GM12878 (cell line): ENCODE results near the gene RAE1. TPM values are rescaled to one million over a fixed set of nuclear protein-coding genes. Genes with fewer than 3 reads are reported as not detected.

Experiments
- ATAC-seq: fragments of 200-7000 bp; cut with Tn5 transposase; 3 replicates; pipeline ENCODE4 v1.9.1; 2020; ENCODE audit warnings: mild to moderate bottlenecking, moderate library complexity
- BruUV-seq: library from RNA; stranded (reverse); fragments of 400-500 nt; replicated peaks from 2 replicates; lab custom pipeline; 2021; lab: Mats Ljungman, UMichigan
- CTCF ChIA-PET: fragments of 300-600 bp; sonication (Branson Sonifier 250); formaldehyde crosslinking; extraction: SDS; loops from one replicate; lab custom pipeline; 2021; ENCODE audit warnings: inconsistent platforms; lab: Yijun Ruan, JAX
- POLR2A ChIA-PET: fragments of 350-600 bp; formaldehyde crosslinking; extraction: SDS; loops from one replicate; lab custom pipeline; 2021; ENCODE audit warnings: inconsistent platforms; lab: Charles Lee
- RAD21 ChIA-PET: fragments of 300-600 bp; sonication (Branson Sonifier 250); formaldehyde crosslinking; loops from one replicate; lab custom pipeline; 2023; ENCODE audit warnings: antibody characterized with exemption; ENCODE audit not compliant: unreplicated experiment; lab: Charles Lee
- SMC1A ChIA-PET: fragments of 300-600 bp; sonication (Branson Sonifier 250); formaldehyde crosslinking; loops from one replicate; lab custom pipeline; 2023; ENCODE audit not compliant: unreplicated experiment, uncharacterized antibody; lab: Charles Lee
- DNase-seq: peaks from one replicate; pipeline ENCODE4 v3.0.0-alpha.2; 2011; ENCODE audit warnings: low read depth, low spot score
- FAIRE-seq: peaks from 3 replicates; lab custom pipeline; 2011; peaks lifted over from hg19 to GRCh38; lab: Jason Lieb, UNC
- H2AFZ ChIP-seq: 2 replicates; pipeline ENCODE4 v1.6.0; 2011; ENCODE audit warnings: low read depth, low read length, control low read depth; ENCODE audit not compliant: control insufficient read depth
- H3K27ac ChIP-seq: 2 replicates; pipeline ENCODE4 v1.5.1; 2011; ENCODE audit warnings: control low read depth; ENCODE audit not compliant: control insufficient read depth, insufficient read depth
- H3K27me3 ChIP-seq, 2 experiments: replicated peaks in 1 of 2; 2 replicates each; pipeline versions ENCODE4 v1.6.0 to v1.6.1; 2011; ENCODE audit warnings: low read length in 1 of 2; ENCODE audit not compliant: control insufficient read depth in 2 of 2, insufficient read depth in 2 of 2
- H3K36me3 ChIP-seq, 2 experiments: 2 replicates each; pipeline ENCODE4 v1.5.1; 2011; ENCODE audit warnings: low read length in 1 of 2; ENCODE audit not compliant: control insufficient read depth in 2 of 2, insufficient read depth in 2 of 2
- H3K4me1 ChIP-seq: 2 replicates; pipeline ENCODE4 v1.6.1; 2011; ENCODE audit warnings: mild to moderate bottlenecking, low read length, moderate library complexity, mixed read lengths; ENCODE audit not compliant: control insufficient read depth, insufficient read depth
- H3K4me2 ChIP-seq: 2 replicates; pipeline ENCODE4 v1.6.0; 2011; ENCODE audit warnings: control low read depth; ENCODE audit not compliant: control insufficient read depth, insufficient read depth
- H3K4me3 ChIP-seq: fragments of 200-600 bp; sonication (generic); 2 replicates; pipeline ENCODE4 v1.5.1; 2016
- H3K79me2 ChIP-seq: 2 replicates; pipeline ENCODE4 v1.6.0; 2011; ENCODE audit warnings: low read length; ENCODE audit not compliant: control insufficient read depth, insufficient read depth
- H3K9ac ChIP-seq: 2 replicates; pipeline ENCODE4 v1.8.0; 2011; ENCODE audit warnings: low read length, control low read depth, mixed read lengths; ENCODE audit not compliant: control insufficient read depth, insufficient read depth
- H3K9me3 ChIP-seq: replicated peaks from 3 replicates; pipeline ENCODE4 v1.5.1; 2011; ENCODE audit warnings: mild to moderate bottlenecking, low read length; ENCODE audit not compliant: control insufficient read depth, insufficient read depth
- H4K20me1 ChIP-seq: 2 replicates; pipeline ENCODE4 v1.6.0; 2011; ENCODE audit not compliant: control insufficient read depth, insufficient read depth
- EGR1 ChIP-seq, 2 experiments: IDR thresholded peaks; 1 replicate in 1 of 2; 2 replicates in 1 of 2; pipeline ENCODE4 v1.6.1; 2011 to 2012; ENCODE audit warnings: low read depth in 2 of 2, low read length in 2 of 2, borderline replicate concordance in 1 of 2, mild to moderate bottlenecking in 1 of 2, moderate library complexity in 1 of 2
- NFIC ChIP-seq: IDR thresholded peaks from 2 replicates; pipeline ENCODE4 v1.6.1; 2012; ENCODE audit warnings: low read depth, mild to moderate bottlenecking, inconsistent platforms, low read length, moderate library complexity
- NFYB ChIP-seq: IDR thresholded peaks from 2 replicates; pipeline ENCODE4 v1.6.1; 2011; ENCODE audit warnings: low read depth, mild to moderate bottlenecking, low read length, improper control_type of control experiment, moderate library complexity; ENCODE audit not compliant: insufficient read depth
- RFX5 ChIP-seq: IDR thresholded peaks from 2 replicates; pipeline ENCODE4 v1.6.1; 2011; ENCODE audit warnings: low read depth, low read length, improper control_type of control experiment
- SREBF2 ChIP-seq: IDR thresholded peaks from 2 replicates; pipeline ENCODE4 v1.6.1; 2012; ENCODE audit warnings: mild to moderate bottlenecking, low read length
- TARDBP ChIP-seq: IDR thresholded peaks from 2 replicates; pipeline ENCODE4 v1.6.1; 2016; ENCODE audit warnings: borderline replicate concordance
- ZNF384 ChIP-seq: IDR thresholded peaks from 2 replicates; pipeline ENCODE4 v1.6.1; 2012; ENCODE audit warnings: low read depth, mild to moderate bottlenecking, low read length, improper control_type of control experiment, borderline replicate concordance
- ZNF622 ChIP-seq: fragments of 450-650 bp; IDR thresholded peaks from 2 replicates; pipeline ENCODE4 v1.6.1; 2017; ENCODE audit warnings: mild to moderate bottlenecking, inconsistent platforms
- WGBS: methylation state at CpG from one replicate; pipeline ENCODE4 v1.1.6; 2016; ENCODE audit warnings: low lambda C conversion rate; ENCODE audit not compliant: insufficient replicate concordance, insufficient coverage; ENCODE audit errors: missing lambda C conversion rate; 5-methylcytosine and 5-hydroxymethylcytosine counted together
- in situ Hi-C: fragments of 300-500 bp; cut with MboI; formaldehyde crosslinking; loops from 9 replicates; pipeline ENCODE4 v1.14.3; 2018; ENCODE audit warnings: mixed read lengths
- intact Hi-C: fragments of 100-400 bp; cut with micrococcal nuclease; formaldehyde crosslinking; loops from one replicate; pipeline ENCODE4 v1.14.2; 2022; ENCODE audit not compliant: unreplicated experiment
- polyA plus RNA-seq, 11 experiments: library from polyadenylated mRNA; depleted of rRNA in 4 of 11; unstranded in 6 of 11; stranded (reverse) in 5 of 11; fragments of >200 nt; fragmentation: Nextera tagmentation in 4 of 11; fragmentation: Illumina TruSeq in 1 of 11; extraction: Ambion mirVana in 4 of 11; extraction: Trizol in 1 of 11; gene quantifications; 1 replicate in 1 of 11; 2 replicates in 10 of 11; pipeline versions ENCODE4 v1.2.1 to v1.2.3, GENCODE V29; 2011 to 2016; ENCODE audit warnings: inconsistent platforms in 2 of 11, missing spikeins in 2 of 11, low read depth in 1 of 11
- total RNA-seq, 4 experiments: library from RNA; depleted of rRNA in 3 of 4; stranded (reverse); fragments of >200 nt in 3 of 4; fragmentation: Illumina TruSeq in 1 of 4; extraction: Trizol in 1 of 4; gene quantifications; 2 replicates each; pipeline versions ENCODE4 v1.2.1 to v1.2.3, GENCODE V29; 2013 to 2021

RAE1 gene
- total and polyA plus RNA-seq, 10 of the 15 experiments (the other 5 are each of a cell fraction or from before 2014, with no cell fraction given), result 28.7 to 107 (median 49.3) TPM

DNA sequence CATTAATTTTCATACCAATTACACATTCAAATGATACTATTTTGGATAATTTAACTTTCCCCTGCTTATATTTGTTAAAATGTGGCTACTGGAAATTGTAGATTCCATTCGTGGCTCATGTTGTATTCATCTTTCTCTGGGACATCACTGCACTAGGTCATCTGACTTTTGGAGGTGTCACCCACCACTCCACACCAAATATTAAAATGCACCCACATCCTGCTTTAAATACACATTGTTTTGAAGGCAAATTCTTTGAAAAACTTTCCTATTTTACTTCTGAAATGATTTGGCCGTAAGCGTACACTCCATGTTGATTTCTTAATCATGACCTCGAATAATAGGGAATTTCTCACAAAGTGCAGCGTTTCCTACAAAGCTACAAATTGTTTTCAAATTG, 31.5 kb downstream of the RAE1 start:
- ChIA-PET RAD21 (interaction anchor here (1.2 to 2.9 kb wide), 6 partner anchors 10 to 116 kb away, joined by 3 to 18 read pairs (median 10); partner anchors contain the start of gene RBM38), SMC1A (interaction anchor here (0.5 to 7.1 kb wide), 10 partner anchors 8 to 197 kb away, joined by 3 to 48 read pairs (median 6); no protein-coding TSS in a partner anchor), CTCF (interaction anchor here (0.6 to 5.6 kb wide), 12 partner anchors 10 to 116 kb away, joined by 3 to 47 read pairs (median 7); no protein-coding TSS in a partner anchor), POLR2A (no interaction called here)
- no peaks in the 10 kb centered on the region for H3K79me2 ChIP-seq
- no peak for FAIRE-seq
- intact Hi-C loops (loop anchor here (2.0 kb wide), 1 partner anchor 210 kb away; no protein-coding TSS in a partner anchor), in situ Hi-C loops (loop anchor here (10.0 to 25.0 kb wide), 2 partner anchors 822 to 1280 kb away; partner anchors contain the start of gene STX16)
- peaks cover 11% of the 10 kb centered on the region; the same call in 1 of the 2 replicates for H3K4me1 ChIP-seq
- DNase-seq, result no peak
- H3K9me3 ChIP-seq, result no peaks in the 10 kb centered on the region
- no peak for ATAC-seq
- no TSS peak for BruUV-seq
- no peak overlapping the region for H3K4me2 ChIP-seq
- no peaks in the 10 kb centered on the region for H4K20me1 ChIP-seq
- no peak overlapping the region for H3K9ac ChIP-seq
- no peak overlapping the region for H3K4me3 ChIP-seq
- no peak overlapping the region for H2AFZ ChIP-seq
- TF ChIP-seq ZNF622 (no peak), EGR1 (IDR thresholded peaks at IDR 0.05; ENCODE audit: borderline replicate concordance in 1 of 2, low read depth in 2 of 2, low read length in 2 of 2) (no peak), ZNF384 (no peak), SREBF2 (no peak), NFYB (no peak), NFIC (no peak), RFX5 (no peak), TARDBP (no peak)
- peaks cover 8 to 12% of the 10 kb centered on the region in 2 experiments for H3K36me3 ChIP-seq
- H3K27me3 ChIP-seq, result no peaks in the 10 kb centered on the region
- WGBS, result 55% methylated on average over 5 of the region's 5 CpGs
- H3K27ac ChIP-seq, result no peak overlapping the region
